Colonic mucosa (tissue), 4 donors: ENCODE results near the gene ZFP92. TPM values are rescaled to one million over a fixed set of nuclear protein-coding genes. Genes with fewer than 3 reads are reported as not detected.

Source experiments
- DNase-seq: peaks from one replicate; pipeline ENCODE4 v3.0.0-alpha.2; 2020
- H3K27ac ChIP-seq: fragments of 200-600 bp; one replicate; pipeline ENCODE4 v1.8.0; 2021
- H3K27me3 ChIP-seq: fragments of 200-600 bp; one replicate; pipeline ENCODE4 v1.8.0; 2021
- H3K36me3 ChIP-seq: fragments of 200-600 bp; one replicate; pipeline ENCODE4 v1.8.0; 2021
- H3K4me1 ChIP-seq: fragments of 200-600 bp; one replicate; pipeline ENCODE4 v1.8.0; 2021; ENCODE audit warnings: mild to moderate bottlenecking
- H3K4me3 ChIP-seq: fragments of 200-600 bp; one replicate; pipeline ENCODE4 v1.8.0; 2021
- H3K9ac ChIP-seq, 2 donors: one replicate each; pipeline ENCODE4 v1.7.0; 2013; ENCODE audit warnings: control low read depth in 2 of 2, low read depth in 2 of 2, low read length in 2 of 2
- H3K9me3 ChIP-seq: fragments of 200-600 bp; one replicate; pipeline ENCODE4 v1.8.0; 2021
- CTCF ChIP-seq: fragments of 200-600 bp; IDR thresholded peaks from one replicate; pipeline ENCODE4 v1.8.0; 2022; ENCODE audit warnings: antibody characterized with exemption, mild to moderate bottlenecking
- intact Hi-C: fragments of 100-400 bp; cut with DNase I; formaldehyde crosslinking; loops from one replicate; pipeline ENCODE4 v1.14.1; 2022
- total RNA-seq, 2 donors: library from RNA; stranded (reverse); fragmentation: NEBNext Ultra II Directional in 1 of 2; extraction: Animal tissue kit (Norgen Biotek cat#: 25700) in 1 of 2; gene quantifications; one replicate each; pipeline ENCODE4 v1.2.1, GENCODE V29; 2021
- donor health status: healthy.
- donor health status: DM: no; HTN: no; CAD: no.
- donor health status: DM: no; HTN: no; CAD: no.

The ZFP92 gene
- total RNA-seq, 2 donors from 2014 or later = 0.10 to 0.29 TPM

GRCh38 chrX:153445106-153445855 is 34.0 kb downstream of the ZFP92 start:
- Histone ChIP-seq H3K27ac (no peak overlapping the region), H3K27me3 (no peaks in the 10 kb centered on the region), H3K36me3 (no peaks in the 10 kb centered on the region), H3K9ac (no peak overlapping the region), H3K9me3 (no peaks in the 10 kb centered on the region), H3K4me1 (no peaks in the 10 kb centered on the region), H3K4me3 (no peak overlapping the region)
- no peak for DNase-seq
- TF ChIP-seq CTCF = no peak
- intact Hi-C loops = no loop called here

- no peak within 1 kb of the TSS for H3K4me3 ChIP-seq
- no peak for TF ChIP-seq CTCF
- DNase-seq = no peak
These were observed 34.8 kb downstream of the ZFP92 start, which contains the start of gene TREX2 for GRCh38 chrX:153445856-153446635. Gene TREX2, minus strand, starts transcription at chrX:153446056. Its CDS starts 626 bp downstream, at chrX:153445430.

DNA sequence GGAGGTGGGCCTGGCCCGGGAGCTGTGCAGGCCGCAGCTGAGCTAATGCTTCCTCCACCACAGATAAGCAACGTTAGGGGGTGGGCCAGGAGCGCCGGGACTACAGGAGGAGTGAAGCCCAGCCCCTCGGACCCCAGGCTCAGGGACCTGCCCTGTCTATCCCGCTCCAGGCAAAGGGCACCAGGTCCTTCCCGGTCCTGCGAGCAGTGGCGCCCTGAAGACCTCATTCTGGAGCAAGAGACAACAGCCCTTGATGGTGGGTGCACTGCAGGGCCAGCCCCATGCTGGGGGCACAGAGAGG is 35.3 kb downstream of the ZFP92 start:
- no peaks in the 10 kb centered on the region for H3K9me3 ChIP-seq
- TF ChIP-seq CTCF = no peak
- intact Hi-C loops = no loop called here
- no peaks in the 10 kb centered on the region for H3K27me3 ChIP-seq
- no peak overlapping the region for H3K4me3 ChIP-seq
- H3K4me1 ChIP-seq = no peaks in the 10 kb centered on the region
- no peak overlapping the region for H3K27ac ChIP-seq
- no peak for DNase-seq
- H3K36me3 ChIP-seq = no peaks in the 10 kb centered on the region
- H3K9ac ChIP-seq = no peak overlapping the region

More at GRCh38 chrX:153445856-153446635, 34.8 kb downstream of the ZFP92 start, which contains the start of gene TREX2:
- H3K36me3 ChIP-seq = no peaks in the 10 kb centered on the region
- H3K27ac ChIP-seq = no peak within 1 kb of the TSS
- no peaks in the 10 kb centered on the region for H3K4me1 ChIP-seq
- intact Hi-C loops = no loop called here
- H3K9me3 ChIP-seq = no peaks in the 10 kb centered on the region
- no peak within 1 kb of the TSS for H3K9ac ChIP-seq
- no peaks in the 10 kb centered on the region for H3K27me3 ChIP-seq

GRCh38 chrX:153446950-153447580 is 35.8 kb downstream of the ZFP92 start:
- H3K27me3 ChIP-seq = no peaks in the 10 kb centered on the region
- no peaks in the 10 kb centered on the region for H3K9me3 ChIP-seq
- TF ChIP-seq CTCF = no peak
- H3K36me3 ChIP-seq = no peaks in the 10 kb centered on the region
- no peak overlapping the region for H3K27ac ChIP-seq
- intact Hi-C loops = no loop called here
- no peaks in the 10 kb centered on the region for H3K4me1 ChIP-seq
- no peak for DNase-seq
- no peak overlapping the region for H3K9ac ChIP-seq
- no peak overlapping the region for H3K4me3 ChIP-seq

GRCh38 chrX:153447581-153447960 is 36.3 kb downstream of the ZFP92 start:
- intact Hi-C loops = no loop called here
- Histone ChIP-seq H3K9me3 (no peaks in the 10 kb centered on the region), H3K27ac (no peak overlapping the region), H3K9ac (no peak overlapping the region), H3K4me1 (no peaks in the 10 kb centered on the region), H3K36me3 (no peaks in the 10 kb centered on the region), H3K27me3 (no peaks in the 10 kb centered on the region), H3K4me3 (no peak overlapping the region)
- no peak for DNase-seq
- TF ChIP-seq CTCF = no peak
